GM23338 (cell line): Measurements from ENCODE around the gene ACADVL. TPM values are rescaled to one million over a fixed set of nuclear protein-coding genes. Genes with fewer than 3 reads are reported as not detected.

Experiments used
- ATAC-seq: fragments of 200-7000 bp; cut with Tn5 transposase; 3 replicates; pipeline ENCODE4 v1.9.1; 2020
- DNase-seq: peaks from one replicate; pipeline ENCODE4 v3.0.0-alpha.2; 2015; ENCODE audit warnings: low spot score
- H2AFZ ChIP-seq: fragments of 200-600 bp; sonication (generic); 2 replicates; pipeline ENCODE4 v1.8.0; 2016; ENCODE audit warnings: antibody characterized with exemption, mild to moderate bottlenecking, moderate library complexity
- H3F3A ChIP-seq: fragments of 200-600 bp; sonication (generic); replicated peaks from 2 replicates; pipeline ENCODE4 v1.8.0; 2017; ENCODE audit warnings: antibody characterized with exemption, mixed run types, low read depth
- H3K27ac ChIP-seq: fragments of 200-600 bp; sonication (generic); 2 replicates; pipeline ENCODE4 v1.6.1; 2016; ENCODE audit warnings: low read depth
- H3K27me3 ChIP-seq: fragments of 200-600 bp; sonication (generic); 2 replicates; pipeline ENCODE4 v1.8.0; 2016; ENCODE audit warnings: mild to moderate bottlenecking, mixed run types, moderate library complexity; ENCODE audit not compliant: insufficient read depth
- H3K36me3 ChIP-seq: fragments of 200-600 bp; sonication (generic); 2 replicates; pipeline ENCODE4 v1.8.0; 2016; ENCODE audit warnings: mild to moderate bottlenecking; ENCODE audit not compliant: insufficient read depth
- H3K4me1 ChIP-seq: fragments of 200-600 bp; sonication (generic); 2 replicates; pipeline ENCODE4 v1.8.0; 2016; ENCODE audit warnings: mild to moderate bottlenecking, moderate library complexity; ENCODE audit not compliant: insufficient read depth
- H3K4me2 ChIP-seq: fragments of 200-600 bp; sonication (generic); 2 replicates; pipeline ENCODE4 v1.7.1; 2017; ENCODE audit warnings: mixed run types
- H3K4me3 ChIP-seq: fragments of 200-600 bp; sonication (generic); 2 replicates; pipeline ENCODE4 v1.6.1; 2016; ENCODE audit warnings: mixed run types
- H3K79me2 ChIP-seq: fragments of 200-600 bp; sonication (generic); replicated peaks from 2 replicates; pipeline ENCODE4 v1.8.0; 2017; ENCODE audit warnings: mild to moderate bottlenecking; ENCODE audit not compliant: insufficient read depth
- H3K9me2 ChIP-seq: fragments of 200-600 bp; sonication (generic); 2 replicates; pipeline ENCODE4 v1.8.0; 2017; ENCODE audit not compliant: insufficient read depth
- H4K20me1 ChIP-seq: fragments of 200-600 bp; sonication (generic); replicated peaks from 2 replicates; pipeline ENCODE4 v1.8.0; 2017; ENCODE audit warnings: mild to moderate bottlenecking; ENCODE audit not compliant: insufficient read depth
- H3K27ac Mint-ChIP-seq: 2 replicates; pipeline ENCODE4 v1.8.0; 2020; ENCODE audit warnings: inconsistent platforms, mild to moderate bottlenecking, moderate library complexity, mixed read lengths
- H3K27me3 Mint-ChIP-seq: 3 replicates; pipeline ENCODE4 v1.8.0; 2022; ENCODE audit warnings: low read depth, mild to moderate bottlenecking, moderate library complexity, mixed read lengths, inconsistent platforms; ENCODE audit not compliant: insufficient read depth, poor library complexity
- H3K36me3 Mint-ChIP-seq: 3 replicates; pipeline ENCODE4 v1.8.0; 2021; ENCODE audit warnings: low read depth, mild to moderate bottlenecking, inconsistent platforms, moderate library complexity, mixed read lengths
- H3K4me1 Mint-ChIP-seq: 3 replicates; pipeline ENCODE4 v1.8.0; 2020; ENCODE audit warnings: mild to moderate bottlenecking, inconsistent platforms, mixed read lengths
- H3K4me3 Mint-ChIP-seq: 3 replicates; pipeline ENCODE4 v1.8.0; 2021; ENCODE audit warnings: moderate library complexity, mild to moderate bottlenecking, inconsistent platforms, mixed read lengths
- H3K9me3 Mint-ChIP-seq: 3 replicates; pipeline ENCODE4 v1.8.0; 2020; ENCODE audit warnings: moderate library complexity, mild to moderate bottlenecking, inconsistent platforms, mixed read lengths
- CREB1 ChIP-seq: fragments of 250-450 bp; sonication (Bioruptor Pico); IDR thresholded peaks from 2 replicates; pipeline ENCODE4 v1.5.0; 2020; ENCODE audit warnings: low read depth, mild to moderate bottlenecking, moderate library complexity
- EZH2 ChIP-seq: fragments of 200-600 bp; sonication (generic); IDR thresholded peaks from one replicate; pipeline ENCODE4 v1.8.0; 2017; ENCODE audit warnings: antibody characterized with exemption, mild to moderate bottlenecking, low read depth; ENCODE audit not compliant: unreplicated experiment
- JUNB ChIP-seq: IDR thresholded peaks from one replicate; pipeline ENCODE4 v1.6.1; 2016; ENCODE audit warnings: antibody characterized with exemption; ENCODE audit not compliant: unreplicated experiment
- NANOG ChIP-seq: IDR thresholded peaks from 2 replicates; pipeline ENCODE4 v1.6.1; 2016; ENCODE audit warnings: antibody characterized with exemption, borderline replicate concordance
- POLR2AphosphoS5 ChIP-seq: IDR thresholded peaks from 2 replicates; pipeline ENCODE4 v1.6.1; 2016; ENCODE audit warnings: antibody characterized with exemption, low read depth
- ZNF114 ChIP-seq: fragments of 250-450 bp; sonication (Bioruptor Pico); IDR thresholded peaks from 2 replicates; pipeline ENCODE4 v1.5.0; 2020; ENCODE audit warnings: mild to moderate bottlenecking, moderate library complexity
- ZNF331 ChIP-seq: fragments of 250-450 bp; sonication (Bioruptor Pico); IDR thresholded peaks from 2 replicates; pipeline ENCODE4 v1.5.0; 2020; ENCODE audit warnings: low read depth, mild to moderate bottlenecking, moderate library complexity
- ZNF462 ChIP-seq: fragments of 250-450 bp; sonication (Bioruptor Pico); IDR thresholded peaks from 2 replicates; pipeline ENCODE4 v1.5.0; 2020; ENCODE audit warnings: mild to moderate bottlenecking, moderate library complexity
- polyA plus RNA-seq: library from polyadenylated mRNA; unstranded; fragments of >200 nt; fragmentation: Nextera tagmentation; extraction: Ambion mirVana; gene quantifications from 2 replicates; pipeline ENCODE4 v1.2.1, GENCODE V29; 2016
- total RNA-seq: library from RNA; depleted of rRNA; stranded (reverse); fragments of >200 nt; shearing (Covaris generic); gene quantifications from 2 replicates; pipeline ENCODE4 v1.2.3, GENCODE V29; 2014
- TF ChIP-seq, protein P1 (sequence below): IDR thresholded peaks from one replicate; pipeline ENCODE4 v1.6.1; 2018; ENCODE audit warnings: antibody characterized with exemption; ENCODE audit not compliant: unreplicated experiment
- TF ChIP-seq, protein P2 (sequence below): IDR thresholded peaks from 2 replicates; pipeline ENCODE4 v1.6.1; 2016; ENCODE audit warnings: antibody characterized with exemption
- TF ChIP-seq, protein P3 (sequence below), 2 experiments: fragments of 200-600 bp in 1 of 2; sonication (generic) in 1 of 2; conservative IDR thresholded peaks; 2 replicates each; pipeline versions ENCODE4 v1.5.1 to v1.6.1; 2016 to 2017; ENCODE audit warnings: antibody characterized with exemption in 2 of 2, low read depth in 2 of 2, mild to moderate bottlenecking in 2 of 2, moderate library complexity in 1 of 2

ACADVL gene
- total and polyA plus RNA-seq, 2 experiments from 2014 or later = 152 to 156 TPM

- TF ChIP-seq ZNF462 (CRISPR knock-in tag) = no peak
- TF ChIP-seq NANOG = no peak
These were observed 1.6 kb upstream of the ACADVL start (continued) for GRCh38 chr17:7218166-7218565.

GRCh38 chr17:7218758-7219157 is 980 bp upstream of the ACADVL start:
- Histone ChIP-seq H3F3A (peaks cover 23% of the 10 kb centered on the region), H3K4me3 (peak overlapping the region; percentile 83; the same call in 1 of the 2 replicates), H4K20me1 (peaks cover 19% of the 10 kb centered on the region), H3K9me2 (no peaks in the 10 kb centered on the region), H3K27ac (no peak overlapping the region), H3K27me3 (no peaks in the 10 kb centered on the region), H2AFZ (no peak overlapping the region), H3K4me1 (peaks cover 44% of the 10 kb centered on the region), H3K4me2 (peak overlapping the region; percentile 92), H3K79me2 (peaks cover 12% of the 10 kb centered on the region), H3K36me3 (peaks cover 8% of the 10 kb centered on the region; the same call in 1 of the 2 replicates)
- H3K27me3 Mint-ChIP-seq = peaks cover 55% of the 10 kb centered on the region
- TF ChIP-seq ZNF331 (CRISPR knock-in tag) (no peak), JUNB (no peak), CREB1 (no peak), EZH2 (no peak), POLR2AphosphoS5 (no peak), NANOG (no peak), ZNF114 (CRISPR knock-in tag) (no peak)
- TF ChIP-seq, protein P1, sequence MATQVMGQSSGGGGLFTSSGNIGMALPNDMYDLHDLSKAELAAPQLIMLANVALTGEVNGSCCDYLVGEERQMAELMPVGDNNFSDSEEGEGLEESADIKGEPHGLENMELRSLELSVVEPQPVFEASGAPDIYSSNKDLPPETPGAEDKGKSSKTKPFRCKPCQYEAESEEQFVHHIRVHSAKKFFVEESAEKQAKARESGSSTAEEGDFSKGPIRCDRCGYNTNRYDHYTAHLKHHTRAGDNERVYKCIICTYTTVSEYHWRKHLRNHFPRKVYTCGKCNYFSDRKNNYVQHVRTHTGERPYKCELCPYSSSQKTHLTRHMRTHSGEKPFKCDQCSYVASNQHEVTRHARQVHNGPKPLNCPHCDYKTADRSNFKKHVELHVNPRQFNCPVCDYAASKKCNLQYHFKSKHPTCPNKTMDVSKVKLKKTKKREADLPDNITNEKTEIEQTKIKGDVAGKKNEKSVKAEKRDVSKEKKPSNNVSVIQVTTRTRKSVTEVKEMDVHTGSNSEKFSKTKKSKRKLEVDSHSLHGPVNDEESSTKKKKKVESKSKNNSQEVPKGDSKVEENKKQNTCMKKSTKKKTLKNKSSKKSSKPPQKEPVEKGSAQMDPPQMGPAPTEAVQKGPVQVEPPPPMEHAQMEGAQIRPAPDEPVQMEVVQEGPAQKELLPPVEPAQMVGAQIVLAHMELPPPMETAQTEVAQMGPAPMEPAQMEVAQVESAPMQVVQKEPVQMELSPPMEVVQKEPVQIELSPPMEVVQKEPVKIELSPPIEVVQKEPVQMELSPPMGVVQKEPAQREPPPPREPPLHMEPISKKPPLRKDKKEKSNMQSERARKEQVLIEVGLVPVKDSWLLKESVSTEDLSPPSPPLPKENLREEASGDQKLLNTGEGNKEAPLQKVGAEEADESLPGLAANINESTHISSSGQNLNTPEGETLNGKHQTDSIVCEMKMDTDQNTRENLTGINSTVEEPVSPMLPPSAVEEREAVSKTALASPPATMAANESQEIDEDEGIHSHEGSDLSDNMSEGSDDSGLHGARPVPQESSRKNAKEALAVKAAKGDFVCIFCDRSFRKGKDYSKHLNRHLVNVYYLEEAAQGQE = no peak
- TF ChIP-seq, protein P2, sequence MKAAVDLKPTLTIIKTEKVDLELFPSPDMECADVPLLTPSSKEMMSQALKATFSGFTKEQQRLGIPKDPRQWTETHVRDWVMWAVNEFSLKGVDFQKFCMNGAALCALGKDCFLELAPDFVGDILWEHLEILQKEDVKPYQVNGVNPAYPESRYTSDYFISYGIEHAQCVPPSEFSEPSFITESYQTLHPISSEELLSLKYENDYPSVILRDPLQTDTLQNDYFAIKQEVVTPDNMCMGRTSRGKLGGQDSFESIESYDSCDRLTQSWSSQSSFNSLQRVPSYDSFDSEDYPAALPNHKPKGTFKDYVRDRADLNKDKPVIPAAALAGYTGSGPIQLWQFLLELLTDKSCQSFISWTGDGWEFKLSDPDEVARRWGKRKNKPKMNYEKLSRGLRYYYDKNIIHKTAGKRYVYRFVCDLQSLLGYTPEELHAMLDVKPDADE = no peak
- TF ChIP-seq, protein P3, sequence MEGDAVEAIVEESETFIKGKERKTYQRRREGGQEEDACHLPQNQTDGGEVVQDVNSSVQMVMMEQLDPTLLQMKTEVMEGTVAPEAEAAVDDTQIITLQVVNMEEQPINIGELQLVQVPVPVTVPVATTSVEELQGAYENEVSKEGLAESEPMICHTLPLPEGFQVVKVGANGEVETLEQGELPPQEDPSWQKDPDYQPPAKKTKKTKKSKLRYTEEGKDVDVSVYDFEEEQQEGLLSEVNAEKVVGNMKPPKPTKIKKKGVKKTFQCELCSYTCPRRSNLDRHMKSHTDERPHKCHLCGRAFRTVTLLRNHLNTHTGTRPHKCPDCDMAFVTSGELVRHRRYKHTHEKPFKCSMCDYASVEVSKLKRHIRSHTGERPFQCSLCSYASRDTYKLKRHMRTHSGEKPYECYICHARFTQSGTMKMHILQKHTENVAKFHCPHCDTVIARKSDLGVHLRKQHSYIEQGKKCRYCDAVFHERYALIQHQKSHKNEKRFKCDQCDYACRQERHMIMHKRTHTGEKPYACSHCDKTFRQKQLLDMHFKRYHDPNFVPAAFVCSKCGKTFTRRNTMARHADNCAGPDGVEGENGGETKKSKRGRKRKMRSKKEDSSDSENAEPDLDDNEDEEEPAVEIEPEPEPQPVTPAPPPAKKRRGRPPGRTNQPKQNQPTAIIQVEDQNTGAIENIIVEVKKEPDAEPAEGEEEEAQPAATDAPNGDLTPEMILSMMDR (conservative IDR thresholded peaks at IDR 0.05; ENCODE audit: low read depth in 2 of 2) = no peak
- no peak for ATAC-seq
- H3K4me1 Mint-ChIP-seq = peaks cover 49% of the 10 kb centered on the region
- no peak for DNase-seq
- H3K36me3 Mint-ChIP-seq = peaks cover 34% of the 10 kb centered on the region
- H3K27ac Mint-ChIP-seq = no peak overlapping the region
- H3K9me3 Mint-ChIP-seq = no peaks in the 10 kb centered on the region; the same call in 1 of the 3 replicates
- peak overlapping the region; percentile 91 for H3K4me3 Mint-ChIP-seq
